Activated CD4-positive, alpha-beta T cell treated with anti-CD3 and anti-CD28 coated beads, Interleukin-2, amount 10 ng/mL, durations not matched to agents 24 days and 14 days (primary cell): ENCODE data around the gene TMEM158. TPM values are rescaled to one million over a fixed set of nuclear protein-coding genes. Genes with fewer than 3 reads are reported as not detected.

Experiments
- DNase-seq: peaks from one replicate; pipeline ENCODE4 v3.0.0; 2022
- H3K27ac Mint-ChIP-seq: one replicate; pipeline ENCODE4 v1.8.0; 2022; ENCODE audit warnings: mild to moderate bottlenecking, mixed read lengths
- H3K27me3 Mint-ChIP-seq: one replicate; pipeline ENCODE4 v1.8.0; 2022; ENCODE audit warnings: mixed read lengths
- H3K36me3 Mint-ChIP-seq: one replicate; pipeline ENCODE4 v1.8.0; 2022; ENCODE audit warnings: low read depth, mild to moderate bottlenecking, mixed read lengths
- H3K4me1 Mint-ChIP-seq: one replicate; pipeline ENCODE4 v1.8.0; 2021; ENCODE audit warnings: mixed read lengths
- H3K4me3 Mint-ChIP-seq: one replicate; pipeline ENCODE4 v1.8.0; 2022; ENCODE audit warnings: mild to moderate bottlenecking, moderate library complexity, mixed read lengths
- H3K9me3 Mint-ChIP-seq: one replicate; pipeline ENCODE4 v1.8.0; 2021; ENCODE audit warnings: mixed read lengths
- intact Hi-C: fragments of 100-400 bp; cut with micrococcal nuclease; formaldehyde crosslinking; loops from one replicate; pipeline ENCODE4 v1.15.1; 2023
- total RNA-seq: library from RNA; stranded (reverse); gene quantifications from 2 replicates; pipeline ENCODE4 v1.2.3, GENCODE V29; 2022

Gene TMEM158
- total RNA-seq, 1 donor from 2014 or later, result 0.44 TPM

GRCh38 chr3:45182915-45183871 is 42.9 kb downstream of the TMEM158 start:
- Mint-ChIP-seq H3K4me3 (no peak overlapping the region), H3K4me1 (peaks cover 10% of the 10 kb centered on the region), H3K27me3 (peaks cover 23% of the 10 kb centered on the region), H3K9me3 (no peaks in the 10 kb centered on the region), H3K36me3 (no peaks in the 10 kb centered on the region), H3K27ac (no peak overlapping the region)
- no peak for DNase-seq
- intact Hi-C loops, result no loop called here

GRCh38 chr3:45181496-45181895 is 44.6 kb downstream of the TMEM158 start:
- intact Hi-C loops, result no loop called here
- no peaks in the 10 kb centered on the region for H3K36me3 Mint-ChIP-seq
- H3K27me3 Mint-ChIP-seq, result peaks cover 33% of the 10 kb centered on the region
- no peaks in the 10 kb centered on the region for H3K9me3 Mint-ChIP-seq
- no peak for DNase-seq
- H3K4me3 Mint-ChIP-seq, result no peak overlapping the region
- H3K4me1 Mint-ChIP-seq, result peaks cover 4% of the 10 kb centered on the region
- H3K27ac Mint-ChIP-seq, result no peak overlapping the region

- Mint-ChIP-seq H3K36me3 (no peaks in the 10 kb centered on the region), H3K27ac (no peak overlapping the region), H3K4me3 (no peak overlapping the region), H3K9me3 (no peaks in the 10 kb centered on the region), H3K4me1 (peaks cover 4% of the 10 kb centered on the region), H3K27me3 (peaks cover 33% of the 10 kb centered on the region)
- DNase-seq, result no peak
- intact Hi-C loops, result no loop called here
Observed at GRCh38 chr3:45180899-45181298, 45.2 kb downstream of the TMEM158 start.

GRCh38 chr3:45180051-45180450 is 46.0 kb downstream of the TMEM158 start:
- intact Hi-C loops, result no loop called here
- Mint-ChIP-seq H3K4me1 (peaks cover 4% of the 10 kb centered on the region), H3K27ac (no peak overlapping the region), H3K27me3 (peaks cover 26% of the 10 kb centered on the region), H3K9me3 (no peaks in the 10 kb centered on the region), H3K4me3 (no peak overlapping the region), H3K36me3 (no peaks in the 10 kb centered on the region)
- no peak for DNase-seq

- no peaks in the 10 kb centered on the region for H3K9me3 Mint-ChIP-seq
- no peak overlapping the region for H3K27ac Mint-ChIP-seq
- H3K4me1 Mint-ChIP-seq, result peaks cover 4% of the 10 kb centered on the region
- intact Hi-C loops, result no loop called here
- H3K4me3 Mint-ChIP-seq, result no peak overlapping the region
- H3K27me3 Mint-ChIP-seq, result peaks cover 26% of the 10 kb centered on the region
- H3K36me3 Mint-ChIP-seq, result no peaks in the 10 kb centered on the region
- no peak for DNase-seq
Observed at GRCh38 chr3:45179163-45179562, 46.9 kb downstream of the TMEM158 start.

GRCh38 chr3:45178183-45179023 is 47.7 kb downstream of the TMEM158 start:
- intact Hi-C loops, result no loop called here
- Mint-ChIP-seq H3K4me3 (no peak overlapping the region), H3K4me1 (peaks cover 4% of the 10 kb centered on the region), H3K27me3 (peaks cover 26% of the 10 kb centered on the region), H3K27ac (no peak overlapping the region), H3K9me3 (no peaks in the 10 kb centered on the region), H3K36me3 (no peaks in the 10 kb centered on the region)
- no peak for DNase-seq

GRCh38 chr3:45176912-45177311 is 49.2 kb downstream of the TMEM158 start:
- Mint-ChIP-seq H3K27ac (no peak overlapping the region), H3K27me3 (peaks cover 26% of the 10 kb centered on the region), H3K9me3 (peaks cover 3% of the 10 kb centered on the region), H3K36me3 (no peaks in the 10 kb centered on the region), H3K4me3 (no peak overlapping the region), H3K4me1 (no peaks in the 10 kb centered on the region)
- intact Hi-C loops, result no loop called here
- no peak for DNase-seq

Other genes with a start within 250 kb of the TMEM158 start
- not detected in 2 replicates for gene CLEC3B, start 200.0 kb downstream of the TMEM158 start, total RNA-seq
- gene CDCP1, start 79.9 kb downstream of the TMEM158 start, total RNA-seq, result 3.2 and 3.3 TPM in 2 replicates
- gene LARS2, start 162.3 kb upstream of the TMEM158 start, total RNA-seq, result 29.6 and 32.9 TPM in 2 replicates